NB4 (cell line): ENCODE results near the gene GALNS.
A peak's percentile ranks its signal among the peaks of the same experiment; 100 is the strongest.

Experiments used
- DNase-seq: peaks from one replicate; pipeline ENCODE4 v3.0.0; 2010; ENCODE audit warnings: low read depth
- H3K4me3 ChIP-seq: one replicate; pipeline ENCODE4 v1.5.1; 2011; ENCODE audit warnings: mild to moderate bottlenecking, low read depth, low read length, moderate library complexity
- CTCF ChIP-seq: IDR thresholded peaks from one replicate; pipeline ENCODE4 v1.5.1; 2012; ENCODE audit warnings: low read depth, low read length
- MAX ChIP-seq: IDR thresholded peaks from 2 replicates; pipeline ENCODE4 v1.6.1; 2011; ENCODE audit warnings: low read depth, low read length
- MYC ChIP-seq: IDR thresholded peaks from 2 replicates; pipeline ENCODE4 v1.6.1; 2011; ENCODE audit warnings: low read depth, low read length
- POLR2A ChIP-seq: IDR thresholded peaks from 2 replicates; pipeline ENCODE4 v1.6.1; 2011; ENCODE audit warnings: mild to moderate bottlenecking; ENCODE audit not compliant: insufficient read length; ENCODE audit errors: extremely low read depth

Gene GALNS

GRCh38 chr16:88856828-88857727 is at the start of gene GALNS, which contains the start of gene TRAPPC2L:
Gene GALNS, minus strand, starts transcription at chr16:88856947. Its CDS starts 70 bp downstream, at chr16:88856877.
Gene TRAPPC2L, plus strand, starts transcription at chr16:88857127. Its CDS starts 24 bp downstream, at chr16:88857151.
- peak within 1 kb of the TSS; percentile 85 for H3K4me3 ChIP-seq
- TF ChIP-seq MAX (peak; percentile 97), CTCF (no peak), POLR2A (peak; percentile 75), MYC (peak; percentile 68; the same call in 1 of the 2 replicates)
- DNase-seq: peak; percentile 95

GRCh38 chr16:88906020-88906419 is 49.3 kb upstream of the GALNS start:
- no peak overlapping the region for H3K4me3 ChIP-seq
- DNase-seq: no peak
- no peak for TF ChIP-seq MYC

- H3K4me3 ChIP-seq: no peak overlapping the region
- TF ChIP-seq MAX (no peak), CTCF (no peak), MYC (no peak), POLR2A (no peak)
- DNase-seq: peak; percentile 47
Measured at GRCh38 chr16:88905563-88905962, 48.8 kb upstream of the GALNS start.

DNA sequence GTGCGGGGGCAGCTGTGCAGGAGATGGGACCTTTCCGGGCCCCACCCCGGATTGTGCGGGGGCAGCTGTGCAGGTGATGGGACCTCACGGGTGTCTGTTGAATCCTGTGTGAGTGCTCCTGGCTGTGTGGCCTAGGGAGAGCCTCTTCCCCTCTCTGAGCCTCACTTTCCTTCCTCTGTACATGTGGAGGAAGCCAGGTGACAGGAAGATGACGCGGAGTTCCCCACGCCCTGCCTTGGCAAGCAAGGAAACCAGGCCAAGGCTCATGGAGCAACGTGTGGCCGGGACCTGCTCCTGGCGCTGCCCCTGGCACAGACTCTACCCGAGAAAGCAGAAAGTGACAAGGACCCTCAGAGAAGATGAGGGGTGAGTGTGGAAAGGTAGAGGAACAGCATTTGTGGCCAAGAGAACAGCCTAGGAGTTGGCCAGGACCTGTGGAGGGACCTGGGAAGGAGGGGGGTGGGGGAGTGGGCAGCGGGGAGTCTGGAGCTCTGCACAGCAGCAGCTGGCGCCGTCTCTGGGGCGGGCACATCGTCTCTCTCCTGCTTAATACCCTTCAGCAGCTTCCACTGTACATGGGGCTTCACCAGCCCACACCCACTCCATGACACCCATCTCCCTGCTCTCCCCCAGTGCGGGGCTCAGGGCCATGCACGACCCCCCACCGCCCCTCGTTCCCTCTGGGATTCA is 48.1 kb upstream of the GALNS start:
- DNase-seq: no peak
- H3K4me3 ChIP-seq: no peak overlapping the region
- TF ChIP-seq MAX (no peak), CTCF (no peak), MYC (no peak), POLR2A (no peak)

DNA sequence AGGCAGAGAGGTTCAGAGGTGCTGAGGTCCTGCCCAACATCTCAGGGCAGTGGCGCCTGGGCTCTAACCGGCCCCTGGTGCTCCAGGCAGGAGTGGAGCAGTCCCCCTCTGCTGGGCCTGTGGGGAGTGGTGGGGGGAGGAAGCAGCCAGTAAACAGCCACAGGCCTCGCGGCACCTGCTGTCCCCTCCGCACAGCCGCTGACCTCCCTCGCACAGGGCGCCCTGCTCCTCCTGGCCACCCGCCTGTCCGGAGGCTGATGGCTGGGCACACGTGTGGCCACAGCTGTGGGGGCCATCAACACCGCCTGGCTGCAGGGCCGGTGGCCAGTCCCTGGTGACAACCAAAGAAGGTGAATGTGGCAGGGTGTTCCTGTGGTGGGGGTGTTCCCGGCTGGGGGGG is 46.5 kb upstream of the GALNS start:
- TF ChIP-seq CTCF: no peak
- no peak for TF ChIP-seq POLR2A
- no peak for TF ChIP-seq MYC
- no peak for TF ChIP-seq MAX
- no peak overlapping the region for H3K4me3 ChIP-seq
- no peak for DNase-seq

DNA sequence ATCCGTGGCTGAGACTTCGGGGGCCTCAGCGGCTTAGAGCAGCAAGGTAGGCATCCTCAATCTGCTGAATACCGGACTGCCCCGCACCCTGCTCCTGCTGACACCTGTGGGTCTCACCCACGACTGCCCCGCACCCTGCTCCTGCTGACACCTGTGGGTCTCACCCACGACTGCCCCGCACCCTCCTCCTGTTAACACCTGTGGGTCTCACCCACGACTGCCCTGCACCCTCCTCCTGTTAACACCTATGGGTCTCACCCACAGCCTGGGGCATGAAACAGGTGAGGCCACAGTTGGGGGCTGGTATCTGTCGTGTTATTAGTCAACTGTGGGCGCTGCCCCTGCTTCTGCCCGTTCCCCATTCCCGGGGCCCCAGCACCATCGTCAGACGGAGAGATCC is 46.0 kb upstream of the GALNS start:
- TF ChIP-seq MYC: no peak
- no peak for TF ChIP-seq CTCF
- TF ChIP-seq POLR2A: no peak
- no peak for TF ChIP-seq MAX
- H3K4me3 ChIP-seq: no peak overlapping the region
- DNase-seq: no peak
